GM12873 (cell line): ENCODE results near the gene ZNF786.
A peak's percentile ranks its signal among the peaks of the same experiment; 100 is the strongest.

Source experiments
- TF ChIP-seq, protein P1 (sequence below): IDR thresholded peaks from 2 replicates; pipeline ENCODE4 v1.5.1; 2012; ENCODE audit warnings: low read depth, mild to moderate bottlenecking, moderate library complexity, low read length, control low read depth; ENCODE audit not compliant: insufficient read depth; ENCODE audit errors: missing control alignments

Gene ZNF786

DNA sequence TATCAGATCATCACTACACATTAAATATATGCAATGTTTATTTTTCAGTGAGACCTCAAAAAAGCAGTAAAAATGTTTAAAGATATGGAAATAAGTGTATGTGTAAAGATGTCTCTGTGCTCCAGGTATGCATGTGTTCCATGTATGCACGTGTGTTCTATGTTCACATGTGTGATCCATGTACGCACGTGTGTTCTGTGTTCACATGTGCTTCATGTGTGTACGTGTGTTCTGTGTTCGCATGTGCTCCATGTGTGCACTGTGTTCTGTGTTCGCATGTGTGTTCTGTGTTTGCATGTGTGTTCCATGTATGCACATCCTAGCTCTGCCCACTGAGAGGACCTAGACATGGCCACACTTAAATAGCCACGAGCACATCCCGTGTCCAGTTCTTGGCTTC, 46.6 kb downstream of the ZNF786 start:
- TF ChIP-seq, protein P1, sequence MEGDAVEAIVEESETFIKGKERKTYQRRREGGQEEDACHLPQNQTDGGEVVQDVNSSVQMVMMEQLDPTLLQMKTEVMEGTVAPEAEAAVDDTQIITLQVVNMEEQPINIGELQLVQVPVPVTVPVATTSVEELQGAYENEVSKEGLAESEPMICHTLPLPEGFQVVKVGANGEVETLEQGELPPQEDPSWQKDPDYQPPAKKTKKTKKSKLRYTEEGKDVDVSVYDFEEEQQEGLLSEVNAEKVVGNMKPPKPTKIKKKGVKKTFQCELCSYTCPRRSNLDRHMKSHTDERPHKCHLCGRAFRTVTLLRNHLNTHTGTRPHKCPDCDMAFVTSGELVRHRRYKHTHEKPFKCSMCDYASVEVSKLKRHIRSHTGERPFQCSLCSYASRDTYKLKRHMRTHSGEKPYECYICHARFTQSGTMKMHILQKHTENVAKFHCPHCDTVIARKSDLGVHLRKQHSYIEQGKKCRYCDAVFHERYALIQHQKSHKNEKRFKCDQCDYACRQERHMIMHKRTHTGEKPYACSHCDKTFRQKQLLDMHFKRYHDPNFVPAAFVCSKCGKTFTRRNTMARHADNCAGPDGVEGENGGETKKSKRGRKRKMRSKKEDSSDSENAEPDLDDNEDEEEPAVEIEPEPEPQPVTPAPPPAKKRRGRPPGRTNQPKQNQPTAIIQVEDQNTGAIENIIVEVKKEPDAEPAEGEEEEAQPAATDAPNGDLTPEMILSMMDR: no peak

DNA sequence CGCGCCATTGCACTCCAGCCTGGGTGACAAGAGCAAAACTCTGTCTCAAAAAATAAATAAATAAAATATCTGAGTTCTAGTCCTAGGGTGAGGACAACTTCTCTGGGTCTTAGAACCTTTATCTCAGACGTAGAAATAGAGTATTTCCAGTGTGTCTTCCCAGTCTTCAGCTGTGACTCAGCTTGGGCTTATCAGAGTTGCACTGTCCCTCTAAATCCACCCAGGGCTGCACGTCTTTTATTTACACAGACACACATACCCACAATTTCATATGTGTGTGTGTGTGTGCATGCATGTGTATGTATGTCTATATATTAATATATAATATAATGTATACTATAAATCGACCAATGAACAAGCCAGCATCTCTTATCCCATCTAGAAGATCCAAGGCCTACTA, 49.2 kb downstream of the ZNF786 start:
- TF ChIP-seq, protein P1: no peak

DNA sequence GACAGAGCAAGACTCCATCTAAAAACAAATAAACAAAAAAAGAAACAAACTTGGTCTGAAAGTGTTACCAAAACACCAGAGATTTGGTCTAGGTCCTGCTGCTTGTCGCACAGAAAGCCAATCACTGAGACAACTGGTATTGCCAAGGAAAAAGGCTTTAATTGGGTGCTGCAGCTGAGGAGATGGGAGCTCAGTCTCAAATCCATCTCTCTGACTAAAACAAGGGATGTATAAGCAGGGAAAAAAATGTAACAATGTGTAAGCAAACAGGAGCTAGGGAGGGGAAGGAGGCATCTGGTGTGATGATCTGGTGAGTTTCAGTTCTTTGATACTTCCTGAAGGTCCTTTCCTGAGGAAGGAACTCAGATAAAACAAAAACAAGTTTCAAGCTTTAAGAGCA, 53.8 kb downstream of the ZNF786 start:
- TF ChIP-seq, protein P1: no peak

DNA sequence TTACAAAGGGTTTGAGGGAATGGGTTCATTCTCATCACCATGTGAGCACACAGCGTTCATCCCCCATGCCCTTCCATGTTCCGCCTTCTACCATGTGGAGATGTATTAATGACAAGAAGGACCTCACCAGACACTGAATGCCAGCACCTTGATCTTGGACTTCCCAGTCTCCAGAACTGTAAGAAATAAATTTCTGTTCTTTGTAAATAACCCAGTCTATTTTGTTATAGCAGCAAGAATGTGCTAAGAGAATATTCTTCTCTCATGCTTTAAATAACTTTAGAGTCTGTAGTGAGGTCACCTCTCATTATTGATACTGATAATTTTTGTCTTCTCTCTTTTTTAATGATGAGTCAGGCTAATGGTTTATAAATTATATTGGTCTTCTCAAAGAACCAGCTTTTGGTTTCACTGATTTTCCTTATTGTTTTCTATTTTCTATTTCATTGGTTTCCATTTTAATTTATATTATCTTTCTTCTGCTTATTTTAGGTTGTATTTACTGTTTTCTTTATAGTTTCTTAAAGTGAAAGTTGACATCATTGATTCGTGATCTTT, 59.1 kb downstream of the ZNF786 start:
- TF ChIP-seq, protein P1: no peak

DNA sequence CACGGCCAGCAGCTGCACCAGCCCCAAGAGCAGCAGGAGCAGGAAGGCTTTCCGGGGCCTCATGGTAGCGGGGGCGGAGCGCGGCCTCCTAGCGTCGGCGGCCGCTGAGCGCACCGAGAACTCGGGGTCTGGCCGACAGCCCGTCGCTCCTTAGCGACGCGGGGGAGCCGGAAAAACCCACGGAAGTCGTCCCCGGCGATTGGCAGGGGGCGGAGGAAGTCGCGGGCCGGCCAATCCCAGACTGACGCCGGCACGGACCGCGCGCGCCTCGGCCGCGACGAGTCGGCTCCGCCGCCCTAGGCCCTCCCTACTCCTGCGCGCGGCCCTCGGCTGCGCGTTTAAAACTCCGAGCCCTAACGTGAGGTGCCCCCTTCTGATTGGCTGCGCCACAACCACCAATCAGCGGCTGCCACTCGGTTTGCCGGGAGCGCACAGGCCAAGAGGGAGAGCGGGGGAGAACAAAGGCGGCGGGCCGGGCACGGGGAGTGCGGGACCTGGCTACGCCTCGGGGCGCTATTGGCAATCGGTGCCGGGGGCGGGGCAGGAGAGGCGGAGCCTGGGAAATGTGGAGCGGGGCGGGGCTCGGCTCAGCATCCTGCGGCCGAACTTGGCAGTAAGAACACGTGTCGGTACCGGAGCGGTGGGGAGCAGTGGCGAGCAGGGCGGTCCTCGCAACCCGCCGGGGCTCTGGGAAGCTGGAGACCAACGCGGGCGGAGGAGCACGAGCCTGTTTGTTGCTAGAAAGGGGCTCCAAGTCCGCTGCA, 62.0 kb downstream of the ZNF786 start, which contains the start of gene PDIA4:
Gene PDIA4 (minus strand): TSS at position 160 of the 764 bp plus-strand sequence. CDS start 97 bp downstream, at position 63.
- TF ChIP-seq, protein P1: peak; percentile 36

DNA sequence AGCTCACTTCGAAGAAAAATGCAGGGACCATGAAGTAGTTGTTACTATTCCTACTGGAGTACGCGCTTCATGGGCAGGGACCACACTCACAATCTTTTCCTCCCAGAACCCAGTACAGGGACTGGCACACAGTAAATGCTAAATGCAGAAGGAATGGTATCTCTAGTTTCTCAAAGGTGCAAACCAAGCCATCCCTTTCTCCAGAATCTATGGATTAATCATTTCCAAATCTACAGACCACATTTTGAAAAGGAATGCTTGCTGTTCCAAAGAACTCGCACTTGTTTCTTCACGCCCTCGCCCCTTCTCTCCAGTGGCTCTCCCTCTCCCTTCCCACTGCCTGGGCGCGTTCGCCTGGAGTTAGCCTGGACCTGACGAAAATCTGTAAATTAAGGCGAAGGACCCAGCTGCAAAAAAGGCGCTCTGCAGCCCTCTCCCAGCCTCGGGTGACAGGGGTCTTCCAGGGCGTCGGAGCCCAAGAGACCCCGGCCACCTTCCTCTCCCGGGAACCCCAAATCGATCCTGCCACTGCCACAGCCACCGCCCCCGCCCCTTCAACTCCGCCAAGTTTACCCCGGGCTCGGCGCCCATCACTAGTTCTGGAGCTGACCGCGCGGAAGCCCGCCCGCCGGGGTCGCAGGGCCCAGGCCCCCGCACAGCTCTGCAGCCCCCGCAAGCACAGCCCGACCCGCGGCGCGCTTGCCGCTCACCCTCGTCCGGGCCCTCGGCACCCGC, 62.7 kb downstream of the ZNF786 start:
- TF ChIP-seq, protein P1: no peak

DNA sequence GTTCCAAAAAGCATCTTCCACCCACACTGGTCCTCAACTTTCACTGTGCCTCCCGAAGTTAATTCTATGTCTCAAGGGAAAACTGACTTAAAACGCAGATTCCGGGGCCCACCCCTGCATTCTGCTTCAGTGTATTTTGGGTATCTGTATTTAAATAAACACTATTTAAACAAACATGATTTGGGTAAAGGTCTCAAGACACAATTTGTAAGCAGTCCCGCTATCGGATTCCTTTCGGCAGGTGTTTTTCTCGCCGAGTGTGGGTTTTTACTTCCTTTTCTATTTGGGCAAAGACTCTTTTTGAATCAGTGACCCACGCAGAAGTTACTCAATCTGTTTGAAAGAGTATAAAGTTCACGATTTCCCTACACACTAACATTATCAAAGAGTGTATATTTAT, 63.5 kb downstream of the ZNF786 start:
- TF ChIP-seq, protein P1: no peak
